ENCODE data around the gene N4BP2L2. TPM values are rescaled to one million over a fixed set of nuclear protein-coding genes. Genes with fewer than 3 reads are reported as not detected.

The N4BP2L2 gene
- total and polyA plus RNA-seq, 5 donors, result 63.2 to 180 (median 151) TPM

DNA sequence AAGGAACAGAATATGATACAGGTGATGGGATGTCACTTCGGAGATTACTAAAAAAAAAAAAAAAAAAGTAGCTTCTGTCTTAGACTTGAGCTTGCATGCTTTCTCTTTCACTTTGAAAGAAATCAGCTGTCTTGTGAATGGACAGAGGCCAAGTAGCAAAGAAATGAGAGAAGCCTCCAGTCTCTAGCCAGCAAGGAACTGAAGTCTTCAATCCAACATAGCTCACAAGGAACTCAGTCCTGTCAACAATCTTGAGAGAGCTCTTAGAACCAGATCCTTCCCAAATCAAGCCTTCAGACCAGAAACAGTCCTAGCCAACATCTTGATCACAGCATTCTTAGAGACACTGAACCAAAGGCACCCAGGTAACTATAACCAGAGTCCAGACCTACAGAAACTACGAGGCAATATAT, 7.7 kb downstream of the N4BP2L2 start:
- DNase-seq, result no peak
- intact Hi-C loops (cut with DNase I), result no loop called here
- Histone ChIP-seq H3K4me3 (ENCODE audit: low read length) (peak overlapping the region; percentile 16), H3K4me1 (ENCODE audit: control insufficient read depth, insufficient read depth, low read length) (peaks cover 7% of the 10 kb centered on the region), H3K27me3 (ENCODE audit: control insufficient read depth, insufficient read depth) (no peaks in the 10 kb centered on the region), H3K27ac (ENCODE audit: low read length) (peak overlapping the region; percentile 16), H3K9me3 (ENCODE audit: control insufficient read depth, low read length) (no peaks in the 10 kb centered on the region)
- 51% methylated on average over 2 of the region's 2 CpGs for WGBS
- peak; percentile 67 to 77 for ATAC-seq

DNA sequence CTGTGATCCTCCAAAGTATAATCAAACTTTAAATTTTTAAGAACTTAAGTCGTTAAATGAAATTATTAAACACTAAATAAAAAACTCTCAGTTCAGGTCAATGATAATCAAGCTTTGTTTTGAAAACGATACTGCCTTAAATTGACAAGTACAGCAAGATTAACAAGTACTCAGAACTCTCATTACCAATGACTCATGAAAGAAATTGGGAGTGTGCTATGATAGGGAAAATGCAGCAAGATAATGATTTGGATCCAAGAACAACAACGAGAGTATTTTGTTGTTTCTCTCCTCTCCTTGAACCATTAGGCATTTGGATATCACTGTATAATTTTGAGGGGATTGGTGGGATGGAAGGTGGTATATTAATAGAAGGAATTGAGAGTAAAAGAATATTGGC, 10.2 kb downstream of the N4BP2L2 start:
- H3K4me3 ChIP-seq (ENCODE audit: low read length), result no peak overlapping the region
- 32% methylated on average over 3 of the region's 3 CpGs for whole genome bisulfite sequencing
- H3K9me3 ChIP-seq (ENCODE audit: control insufficient read depth, low read length), result no peaks in the 10 kb centered on the region
- peaks cover 6% of the 10 kb centered on the region for H3K4me1 ChIP-seq (ENCODE audit: control insufficient read depth, insufficient read depth, low read length)
- H3K27me3 ChIP-seq (ENCODE audit: control insufficient read depth, insufficient read depth), result no peaks in the 10 kb centered on the region
- DNase-seq, result no peak
- ATAC-seq, result peak; percentile 70 to 76
- H3K27ac ChIP-seq (ENCODE audit: low read length), result no peak overlapping the region
- intact Hi-C loops (cut with DNase I), result no loop called here

DNA sequence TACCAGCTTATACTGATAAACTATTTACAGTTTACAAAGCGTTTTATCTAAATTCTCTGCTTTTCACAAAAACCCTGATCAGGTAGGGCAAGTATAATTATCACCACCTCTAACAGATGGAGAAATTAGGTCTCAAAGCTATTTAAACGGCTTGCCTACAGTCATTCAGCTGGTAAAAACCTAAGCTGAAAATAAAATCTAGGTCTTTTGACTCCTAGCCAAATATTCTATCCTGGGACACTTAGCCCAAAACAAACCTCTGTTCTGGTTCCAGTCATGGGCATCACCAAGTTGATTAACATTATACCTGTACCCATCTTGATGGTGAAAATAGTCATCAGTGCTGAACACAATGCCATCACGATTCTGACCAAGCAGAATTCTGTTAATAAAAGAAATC, 11.4 kb downstream of the N4BP2L2 start:
- H3K4me3 ChIP-seq (ENCODE audit: low read length), result no peak overlapping the region
- H3K27me3 ChIP-seq (ENCODE audit: control insufficient read depth, insufficient read depth), result no peaks in the 10 kb centered on the region
- WGBS, result 72% methylated on average over 3 of the region's 3 CpGs
- no peak overlapping the region for H3K27ac ChIP-seq (ENCODE audit: low read length)
- ATAC-seq (no peak), DNase-seq (no peak)
- intact Hi-C loops (cut with DNase I), result no loop called here
- H3K4me1 ChIP-seq (ENCODE audit: control insufficient read depth, insufficient read depth, low read length), result peaks cover 6% of the 10 kb centered on the region
- H3K9me3 ChIP-seq (ENCODE audit: control insufficient read depth, low read length), result no peaks in the 10 kb centered on the region

DNA sequence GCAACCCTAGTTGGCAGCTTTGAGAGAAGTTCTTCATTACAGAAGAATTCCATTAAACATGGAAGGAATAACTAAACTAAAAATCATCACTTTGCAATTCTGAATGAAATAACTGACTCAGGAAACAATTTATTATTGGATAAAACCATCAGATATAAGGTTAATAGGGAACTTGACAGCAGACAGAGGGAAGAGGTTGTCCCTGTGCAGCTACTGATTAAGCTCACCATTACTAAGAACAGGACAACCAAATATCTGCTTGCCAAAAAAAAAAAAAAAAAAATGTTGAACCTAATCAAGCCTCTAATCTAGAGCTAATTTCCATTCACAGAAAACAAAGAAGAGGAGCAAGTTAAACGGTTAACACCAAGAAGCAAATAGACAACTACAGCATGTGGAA, 12.8 kb downstream of the N4BP2L2 start:
- DNase-seq (no peak), ATAC-seq (no peak)
- Histone ChIP-seq H3K4me3 (ENCODE audit: low read length) (no peak overlapping the region), H3K9me3 (ENCODE audit: control insufficient read depth, low read length) (no peaks in the 10 kb centered on the region), H3K4me1 (ENCODE audit: control insufficient read depth, insufficient read depth, low read length) (peaks cover 3% of the 10 kb centered on the region), H3K27ac (ENCODE audit: low read length) (no peak overlapping the region), H3K27me3 (ENCODE audit: control insufficient read depth, insufficient read depth) (no peaks in the 10 kb centered on the region)
- WGBS, result 65% methylated on average over 1 of the region's 1 CpG
- intact Hi-C loops (cut with DNase I), result no loop called here

DNA sequence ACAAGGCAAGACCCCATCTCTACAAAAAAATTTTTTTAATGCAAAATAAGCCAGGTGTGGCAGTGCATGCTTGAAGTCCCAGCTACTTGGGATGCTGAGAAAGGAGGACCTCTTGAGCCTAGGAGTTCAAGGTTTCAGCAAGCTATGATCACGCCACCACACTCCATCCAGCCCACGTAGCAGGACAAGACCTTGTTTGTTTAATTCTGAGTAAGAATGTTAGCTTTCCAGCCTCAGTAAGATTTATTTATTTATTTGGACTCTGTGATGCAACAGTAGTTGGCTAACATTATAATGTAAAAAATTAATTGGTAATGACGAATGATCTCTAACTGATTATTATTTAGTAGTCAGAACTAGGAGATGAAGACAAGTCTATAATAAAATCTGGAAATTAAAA, 23.3 kb downstream of the N4BP2L2 start:
- WGBS, result 94% methylated on average over 3 of the region's 3 CpGs
- DNase-seq (no peak), ATAC-seq (no peak)
- Histone ChIP-seq H3K9me3 (ENCODE audit: control insufficient read depth, low read length) (no peaks in the 10 kb centered on the region), H3K27ac (ENCODE audit: low read length) (no peak overlapping the region), H3K4me3 (ENCODE audit: low read length) (no peak overlapping the region), H3K4me1 (ENCODE audit: control insufficient read depth, insufficient read depth, low read length) (peaks cover 1% of the 10 kb centered on the region), H3K27me3 (ENCODE audit: control insufficient read depth, insufficient read depth) (no peaks in the 10 kb centered on the region)
- intact Hi-C loops (cut with DNase I), result no loop called here

DNA sequence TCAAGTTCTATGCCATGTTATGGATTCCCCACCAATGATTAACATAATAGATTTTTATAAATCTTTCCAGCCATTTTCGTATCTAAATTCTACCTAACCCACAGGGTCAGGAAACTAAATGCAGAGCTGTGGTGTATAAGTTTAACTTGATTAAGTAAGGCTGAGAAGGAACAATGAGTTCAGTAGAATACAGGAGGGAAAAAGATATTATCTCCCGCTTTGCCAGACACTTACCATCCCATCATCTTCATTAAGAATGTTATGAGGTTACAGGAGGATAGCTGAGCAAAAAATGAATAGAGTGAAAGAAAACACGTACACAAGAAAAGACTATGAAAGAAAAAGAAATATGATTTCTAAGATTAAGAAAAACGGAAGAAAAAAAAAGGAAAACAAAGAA, 27.1 kb downstream of the N4BP2L2 start:
- H3K4me3 ChIP-seq (ENCODE audit: low read length), result no peak overlapping the region
- WGBS, result 89% methylated on average over 4 of the region's 4 CpGs
- H3K4me1 ChIP-seq (ENCODE audit: control insufficient read depth, insufficient read depth, low read length), result no peaks in the 10 kb centered on the region
- no peaks in the 10 kb centered on the region for H3K9me3 ChIP-seq (ENCODE audit: control insufficient read depth, low read length)
- no peaks in the 10 kb centered on the region for H3K27me3 ChIP-seq (ENCODE audit: control insufficient read depth, insufficient read depth)
- no peak for DNase-seq
- intact Hi-C loops (cut with DNase I), result no loop called here
- H3K27ac ChIP-seq (ENCODE audit: low read length), result no peak overlapping the region
- ATAC-seq, result no peak

DNA sequence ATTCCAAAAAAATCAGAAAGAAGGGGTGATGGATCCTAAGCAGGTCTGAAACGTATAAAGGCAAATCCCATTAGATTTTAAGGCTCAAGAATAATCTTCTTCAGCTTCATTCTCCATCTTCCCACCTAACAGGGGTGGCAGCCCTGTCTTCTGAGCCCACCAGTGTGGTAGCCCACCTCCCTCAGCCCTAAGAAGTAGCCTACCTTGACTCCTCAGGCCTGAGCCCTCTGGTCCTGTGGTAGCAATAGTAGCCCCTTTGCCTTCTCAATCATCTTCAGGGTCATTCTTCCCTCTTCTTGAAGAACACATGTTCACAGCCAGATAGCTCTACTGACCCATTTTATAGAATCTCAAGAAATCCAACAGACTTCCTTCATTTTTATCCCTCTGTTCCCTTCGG, 33.7 kb downstream of the N4BP2L2 start:
- DNase-seq (no peak), ATAC-seq (no peak)
- no peaks in the 10 kb centered on the region for H3K9me3 ChIP-seq (ENCODE audit: control insufficient read depth, low read length)
- no peak overlapping the region for H3K4me3 ChIP-seq (ENCODE audit: low read length)
- intact Hi-C loops (cut with DNase I), result no loop called here
- no peaks in the 10 kb centered on the region for H3K27me3 ChIP-seq (ENCODE audit: control insufficient read depth, insufficient read depth)
- H3K4me1 ChIP-seq (ENCODE audit: control insufficient read depth, insufficient read depth, low read length), result no peaks in the 10 kb centered on the region
- 93% methylated on average over 2 of the region's 2 CpGs for WGBS
- H3K27ac ChIP-seq (ENCODE audit: low read length), result no peak overlapping the region

DNA sequence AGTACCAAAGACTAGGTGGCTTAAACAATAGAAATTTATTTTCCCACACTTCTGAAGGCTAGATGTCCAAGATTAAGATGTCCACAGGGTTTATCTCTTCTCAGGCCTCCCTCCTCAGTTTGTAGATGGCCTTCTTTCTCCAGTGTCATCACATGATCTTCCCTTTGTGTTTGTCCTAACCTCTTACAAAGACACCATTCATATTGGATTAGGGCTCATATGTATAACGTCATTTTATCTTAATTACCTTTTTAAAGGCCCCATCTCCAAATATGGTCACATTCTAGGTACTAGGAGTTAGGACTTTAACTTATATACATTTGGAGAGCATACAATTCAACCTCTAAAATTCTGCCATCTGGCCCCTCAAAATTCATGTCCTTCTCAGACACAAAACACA, 34.3 kb downstream of the N4BP2L2 start:
- Histone ChIP-seq H3K4me3 (ENCODE audit: low read length) (no peak overlapping the region), H3K4me1 (ENCODE audit: control insufficient read depth, insufficient read depth, low read length) (no peaks in the 10 kb centered on the region), H3K9me3 (ENCODE audit: control insufficient read depth, low read length) (no peaks in the 10 kb centered on the region), H3K27ac (ENCODE audit: low read length) (no peak overlapping the region), H3K27me3 (ENCODE audit: control insufficient read depth, insufficient read depth) (no peaks in the 10 kb centered on the region)
- 46% methylated on average over 1 of the region's 1 CpG for WGBS
- no peak for ATAC-seq
- intact Hi-C loops (cut with DNase I), result no loop called here
- DNase-seq, result no peak

DNA sequence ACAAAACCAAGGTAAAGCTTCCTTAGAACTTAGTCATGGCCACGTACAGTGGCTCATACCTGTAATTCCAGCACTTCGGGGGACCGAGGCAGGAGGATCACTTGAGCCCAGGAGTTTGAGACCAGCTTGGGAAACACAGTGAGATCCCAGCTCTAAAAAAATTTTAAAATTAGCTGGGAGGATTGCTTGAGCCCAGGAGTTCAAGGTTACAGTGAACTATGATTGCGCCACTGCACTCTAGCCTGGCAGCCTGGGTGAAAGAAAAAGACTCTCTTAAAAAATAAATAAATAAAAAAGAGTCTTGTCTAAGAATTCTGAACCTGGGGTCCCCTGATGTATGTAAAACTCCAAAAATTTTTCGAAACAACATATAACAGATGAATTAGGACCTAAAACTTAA, 34.9 kb downstream of the N4BP2L2 start:
- H3K27ac ChIP-seq (ENCODE audit: low read length), result no peak overlapping the region
- H3K4me3 ChIP-seq (ENCODE audit: low read length), result no peak overlapping the region
- DNase-seq, result no peak
- H3K4me1 ChIP-seq (ENCODE audit: control insufficient read depth, insufficient read depth, low read length), result no peaks in the 10 kb centered on the region
- no peak for ATAC-seq
- 96% methylated on average over 5 of the region's 5 CpGs for WGBS
- H3K9me3 ChIP-seq (ENCODE audit: control insufficient read depth, low read length), result no peaks in the 10 kb centered on the region
- intact Hi-C loops (cut with DNase I), result no loop called here
- H3K27me3 ChIP-seq (ENCODE audit: control insufficient read depth, insufficient read depth), result no peaks in the 10 kb centered on the region

DNA sequence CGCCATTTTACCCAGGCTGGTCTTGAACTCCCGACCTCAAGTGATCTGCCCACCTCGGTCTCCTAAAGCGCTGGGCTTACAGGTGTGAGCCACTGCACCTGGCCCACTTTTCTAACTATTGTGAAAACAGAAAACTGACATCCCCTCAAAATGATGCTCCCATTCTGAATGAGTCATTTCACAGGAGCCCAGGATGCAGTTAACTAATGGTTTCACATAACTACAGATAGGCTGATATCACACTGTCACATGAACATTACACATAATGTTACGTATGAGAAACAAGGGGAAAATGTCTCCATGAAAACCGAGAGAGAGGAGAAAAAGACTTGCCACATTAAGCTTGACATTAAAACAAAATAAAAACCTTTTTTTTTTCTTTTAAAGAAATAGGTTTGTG, 37.5 kb downstream of the N4BP2L2 start:
- H3K9me3 ChIP-seq (ENCODE audit: control insufficient read depth, low read length), result no peaks in the 10 kb centered on the region
- ATAC-seq, result no peak
- DNase-seq, result no peak
- WGBS, result 91% methylated on average over 6 of the region's 6 CpGs
- no peaks in the 10 kb centered on the region for H3K27me3 ChIP-seq (ENCODE audit: control insufficient read depth, insufficient read depth)
- intact Hi-C loops (cut with DNase I), result no loop called here
- no peak overlapping the region for H3K27ac ChIP-seq (ENCODE audit: low read length)
- no peaks in the 10 kb centered on the region for H3K4me1 ChIP-seq (ENCODE audit: control insufficient read depth, insufficient read depth, low read length)
- no peak overlapping the region for H3K4me3 ChIP-seq (ENCODE audit: low read length)

DNA sequence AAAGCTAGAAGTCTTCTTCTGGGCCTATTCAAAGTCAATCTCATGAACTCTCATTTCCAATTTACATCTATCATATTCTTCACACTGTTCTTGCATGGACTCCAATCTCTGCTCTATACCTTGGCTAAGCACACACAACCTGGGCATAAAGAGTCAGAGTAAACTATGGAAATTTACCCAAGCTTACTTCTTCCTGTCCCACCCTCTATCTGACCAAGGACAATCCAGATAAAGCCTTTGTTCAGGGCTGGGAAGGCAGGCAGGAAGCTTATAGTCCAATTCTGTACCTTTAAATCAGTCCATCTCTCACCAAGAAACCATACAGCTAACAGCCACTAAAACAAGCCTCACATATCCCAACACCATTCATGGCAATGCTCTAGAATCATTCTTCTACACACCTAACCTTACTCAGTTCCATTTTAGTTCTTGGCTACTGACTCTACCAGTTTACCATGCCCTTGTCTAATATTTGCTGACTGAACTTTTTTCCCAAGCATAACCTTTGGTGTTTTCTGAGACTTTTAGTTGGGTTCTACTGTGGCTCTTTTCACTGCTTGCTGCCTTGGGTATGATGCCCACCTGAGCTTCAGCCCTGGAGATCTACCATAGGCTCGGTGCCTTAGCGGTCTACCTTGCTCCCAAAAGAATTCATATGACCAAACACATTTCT, 38.9 kb downstream of the N4BP2L2 start:
- Histone ChIP-seq H3K4me1 (ENCODE audit: control insufficient read depth, insufficient read depth, low read length) (peaks cover 3% of the 10 kb centered on the region), H3K4me3 (ENCODE audit: low read length) (no peak overlapping the region), H3K27ac (ENCODE audit: low read length) (no peak overlapping the region), H3K27me3 (ENCODE audit: control insufficient read depth, insufficient read depth) (no peaks in the 10 kb centered on the region), H3K9me3 (ENCODE audit: control insufficient read depth, low read length) (no peaks in the 10 kb centered on the region)
- ATAC-seq (no peak), DNase-seq (no peak)
- WGBS, result 95% methylated on average over 2 of the region's 2 CpGs
- intact Hi-C loops (cut with DNase I), result no loop called here

DNA sequence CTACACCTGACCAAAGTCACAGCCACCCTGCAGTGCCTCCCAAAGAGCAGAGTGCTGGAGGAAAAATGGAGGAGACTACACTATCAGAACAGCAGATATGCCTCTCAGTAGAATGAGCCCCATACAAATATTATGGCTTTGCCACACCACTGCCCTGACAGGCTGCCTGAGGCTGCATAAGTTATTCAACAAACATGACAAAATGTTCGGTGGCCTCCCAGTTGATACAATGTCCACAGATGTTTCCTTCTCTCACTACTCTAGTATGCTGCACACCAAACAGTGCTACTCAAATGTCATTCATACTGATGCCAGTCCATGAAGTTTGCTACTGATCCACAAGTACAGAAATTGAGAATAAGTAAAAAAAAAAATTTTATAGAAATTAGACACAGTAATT, 41.0 kb downstream of the N4BP2L2 start:
- WGBS, result 68% methylated on average over 1 of the region's 1 CpG
- no peak overlapping the region for H3K27ac ChIP-seq (ENCODE audit: low read length)
- DNase-seq, result no peak
- no peaks in the 10 kb centered on the region for H3K9me3 ChIP-seq (ENCODE audit: control insufficient read depth, low read length)
- peaks cover 3% of the 10 kb centered on the region for H3K4me1 ChIP-seq (ENCODE audit: control insufficient read depth, insufficient read depth, low read length)
- intact Hi-C loops (cut with DNase I), result no loop called here
- no peak for ATAC-seq
- no peaks in the 10 kb centered on the region for H3K27me3 ChIP-seq (ENCODE audit: control insufficient read depth, insufficient read depth)
- H3K4me3 ChIP-seq (ENCODE audit: low read length), result no peak overlapping the region

Data from right cardiac atrium (tissue), 5 donors.